Sigmoid colon (tissue), 7 donors: Measurements from ENCODE around the gene TXNRD2. TPM values are rescaled to one million over a fixed set of nuclear protein-coding genes. Genes with fewer than 3 reads are reported as not detected.

Source experiments
- DNase-seq: peaks from one replicate; pipeline ENCODE4 v3.0.0-alpha.2; 2019
- H3K27ac ChIP-seq, 4 donors: fragments of 200-600 bp; sonication (generic); one replicate each; pipeline ENCODE4 v1.5.1; 2016 to 2019; ENCODE audit warnings: mild to moderate bottlenecking in 1 of 4
- H3K27me3 ChIP-seq, 3 donors: fragments of 200-600 bp; sonication (generic); one replicate each; pipeline ENCODE4 v1.5.1; 2019; ENCODE audit warnings: mild to moderate bottlenecking in 1 of 3
- H3K36me3 ChIP-seq, 4 donors: fragments of 200-600 bp; sonication (generic); one replicate each; pipeline ENCODE4 v1.5.1; 2016 to 2019
- H3K4me1 ChIP-seq, 4 donors: fragments of 200-600 bp; sonication (generic); one replicate each; pipeline ENCODE4 v1.5.1; 2017 to 2019
- H3K4me3 ChIP-seq, 4 donors: fragments of 200-600 bp; sonication (generic); one replicate each; pipeline ENCODE4 v1.5.1; 2017 to 2019; ENCODE audit warnings: mild to moderate bottlenecking in 2 of 4, moderate library complexity in 1 of 4
- H3K9me3 ChIP-seq, 4 donors: fragments of 200-600 bp in 3 of 4; sonication (generic) in 3 of 4; one replicate each; pipeline versions ENCODE4 v1.5.1 to v1.6.1; 2013 to 2019
- CTCF ChIP-seq, 4 experiments: fragments of 450-650 bp in 3 of 4; fragments of 200-600 bp in 1 of 4; IDR thresholded peaks; one replicate each; pipeline ENCODE4 v1.5.1; 2016 to 2019; ENCODE audit warnings: antibody characterized with exemption in 4 of 4, mild to moderate bottlenecking in 3 of 4, moderate library complexity in 2 of 4
- EP300 ChIP-seq, 4 donors: sonication (generic); formaldehyde crosslinking; IDR thresholded peaks; one replicate each; pipeline ENCODE4 v1.6.1; 2017; ENCODE audit warnings: antibody characterized with exemption in 4 of 4
- POLR2A ChIP-seq, 2 donors: fragments of 450-650 bp; IDR thresholded peaks; one replicate each; pipeline ENCODE4 v1.6.1; 2016; ENCODE audit warnings: antibody characterized with exemption in 2 of 2, mild to moderate bottlenecking in 2 of 2, moderate library complexity in 2 of 2
- POLR2AphosphoS5 ChIP-seq, 4 donors: sonication (generic); formaldehyde crosslinking; IDR thresholded peaks; one replicate each; pipeline ENCODE4 v1.6.1; 2017; ENCODE audit warnings: antibody characterized with exemption in 4 of 4
- whole genome bisulfite sequencing, 2 donors: extraction: QIAGEN DNeasy Blood & Tissue Kit; methylation state at CpG; one replicate each; pipeline ENCODE4 v1.1.7; 2013; 5-methylcytosine and 5-hydroxymethylcytosine counted together
- intact Hi-C: fragments of 100-400 bp; cut with DNase I; formaldehyde crosslinking; loops from one replicate; pipeline ENCODE4 v1.15.1; 2023
- polyA plus RNA-seq, 3 donors: library from polyadenylated mRNA; stranded (reverse); fragments of 200-250 nt; gene quantifications; one replicate each; pipeline ENCODE4 v1.2.3, GENCODE V29; 2013
- total RNA-seq, 4 donors: library from RNA; depleted of rRNA; stranded (reverse); fragments of >200 nt; gene quantifications; one replicate each; pipeline ENCODE4 v1.1.0, GENCODE V29; 2016
- donor health status: healthy with polysubstance abuse.
- donor health status: Bipolar disorder and iron deficiency.
- donor health status: healthy.

TXNRD2 gene
- total and polyA plus RNA-seq, 7 donors: 13.2 to 29.6 (median 18.3) TPM

GRCh38 chr22:19889951-19890350, 51.7 kb downstream of the TXNRD2 start:
- H3K27ac ChIP-seq: no peak overlapping the region
- no peak for TF ChIP-seq POLR2A (IDR thresholded peaks at IDR 0.05)
- TF ChIP-seq CTCF (IDR thresholded peaks at IDR 0.05): no peak
- TF ChIP-seq POLR2AphosphoS5 (IDR thresholded peaks at IDR 0.05): no peak
- TF ChIP-seq EP300 (IDR thresholded peaks at IDR 0.05): no peak
- peaks cover 0 to 22% (median 3%) of the 10 kb centered on the region in 4 donors for H3K36me3 ChIP-seq
- no peak overlapping the region for H3K4me3 ChIP-seq
- intact Hi-C loops: no loop called here
- 90 to 94% methylated on average over 9 of the region's 9 CpGs for WGBS, 2 donors
- DNase-seq: no peak
- H3K27me3 ChIP-seq: no peaks in the 10 kb centered on the region
- H3K9me3 ChIP-seq: no peaks in the 10 kb centered on the region
- peaks cover 0 to 21% (median 4%) of the 10 kb centered on the region in 4 donors for H3K4me1 ChIP-seq

GRCh38 chr22:19888131-19888746, 53.4 kb downstream of the TXNRD2 start:
- TF ChIP-seq POLR2AphosphoS5 (IDR thresholded peaks at IDR 0.05) (no peak), EP300 (IDR thresholded peaks at IDR 0.05) (no peak), POLR2A (IDR thresholded peaks at IDR 0.05) (no peak), CTCF (IDR thresholded peaks at IDR 0.05) (no peak)
- no peaks in the 10 kb centered on the region for H3K27me3 ChIP-seq
- peaks cover 0 to 5% (median 2%) of the 10 kb centered on the region in 4 donors for H3K36me3 ChIP-seq
- no peak overlapping the region for H3K27ac ChIP-seq
- intact Hi-C loops: no loop called here
- H3K4me1 ChIP-seq: peaks cover 0 to 21% (median 4%) of the 10 kb centered on the region in 4 donors
- 95 to 96% methylated on average over 17 of the region's 17 CpGs for WGBS, 2 donors
- no peaks in the 10 kb centered on the region for H3K9me3 ChIP-seq
- no peak for DNase-seq
- no peak overlapping the region for H3K4me3 ChIP-seq

GRCh38 chr22:19887256-19887985, 54.2 kb downstream of the TXNRD2 start:
- no peaks in the 10 kb centered on the region for H3K27me3 ChIP-seq
- TF ChIP-seq EP300 (IDR thresholded peaks at IDR 0.05) (no peak), POLR2AphosphoS5 (IDR thresholded peaks at IDR 0.05) (no peak), CTCF (IDR thresholded peaks at IDR 0.05) (no peak), POLR2A (IDR thresholded peaks at IDR 0.05) (no peak)
- 86 to 94% methylated on average over 16 of the region's 16 CpGs for WGBS, 2 donors
- H3K36me3 ChIP-seq: peaks cover 0 to 5% (median 4%) of the 10 kb centered on the region in 4 donors
- DNase-seq: no peak
- no peaks in the 10 kb centered on the region for H3K9me3 ChIP-seq
- intact Hi-C loops: no loop called here
- no peak overlapping the region for H3K4me3 ChIP-seq
- H3K27ac ChIP-seq: no peak overlapping the region
- H3K4me1 ChIP-seq: peaks cover 0 to 19% (median 8%) of the 10 kb centered on the region in 4 donors

GRCh38 chr22:19886605-19887255, 54.9 kb downstream of the TXNRD2 start:
- Histone ChIP-seq H3K27ac (peak overlapping the region in 1 of 4 donors; percentile 27), H3K27me3 (no peaks in the 10 kb centered on the region), H3K36me3 (peaks cover 0 to 5% (median 4%) of the 10 kb centered on the region in 4 donors), H3K9me3 (no peaks in the 10 kb centered on the region), H3K4me3 (no peak overlapping the region), H3K4me1 (peaks cover 0 to 19% (median 10%) of the 10 kb centered on the region in 4 donors)
- intact Hi-C loops: no loop called here
- 62 to 84% methylated on average over 12 of the region's 12 CpGs for WGBS, 2 donors
- no peak for DNase-seq
- no peak for TF ChIP-seq EP300 (IDR thresholded peaks at IDR 0.05)
- TF ChIP-seq POLR2A (IDR thresholded peaks at IDR 0.05): no peak
- TF ChIP-seq POLR2AphosphoS5 (IDR thresholded peaks at IDR 0.05): no peak
- TF ChIP-seq CTCF (IDR thresholded peaks at IDR 0.05): no peak
